IPS-18c (cell line): ENCODE measurements around the gene CYB5RL.
"Not testable (repeated sequence)": the region's sequence is repeated elsewhere in the genome, so short reads cannot be mapped to it uniquely, and the experiment has no call there.

Experiments used
- H3K4me3 ChIP-seq: 2 replicates; pipeline ENCODE4 v1.7.0; 2013; ENCODE audit warnings: low read depth, mild to moderate bottlenecking, low read length, moderate library complexity; ENCODE audit not compliant: insufficient read depth
- H3K9me3 ChIP-seq: one replicate; pipeline ENCODE4 v1.6.1; 2013; ENCODE audit warnings: mild to moderate bottlenecking, low read length, moderate library complexity; ENCODE audit not compliant: control insufficient read depth, insufficient read depth

Gene CYB5RL

DNA sequence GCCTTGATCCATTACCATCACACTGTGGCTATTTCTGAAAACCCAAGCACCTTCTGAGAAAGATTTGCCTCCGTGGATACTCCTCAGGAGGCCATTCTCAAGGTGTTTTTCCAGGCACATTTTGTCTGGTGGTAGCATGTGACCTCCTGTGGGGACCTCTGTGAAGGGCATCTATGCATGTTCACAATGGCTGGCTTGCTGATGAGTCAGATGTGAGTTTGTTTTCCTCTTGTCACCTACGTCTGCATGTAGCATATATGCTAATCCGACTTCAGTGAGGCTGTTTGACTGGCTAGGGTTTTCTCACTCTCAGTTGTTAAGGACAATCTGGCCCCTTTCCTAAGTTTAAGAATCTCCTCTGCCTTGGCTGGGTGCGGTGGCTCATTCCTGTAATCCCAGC, 8.1 kb upstream of the CYB5RL start:
- H3K9me3 ChIP-seq, H3K4me3 ChIP-seq: not testable (repeated sequence)

GRCh38 chr1:54207287-54207686, 7.5 kb upstream of the CYB5RL start:
- H3K4me3 ChIP-seq, result no peak overlapping the region
- H3K9me3 ChIP-seq, result no peaks in the 10 kb centered on the region

- Histone ChIP-seq H3K4me3 (no peak overlapping the region), H3K9me3 (no peaks in the 10 kb centered on the region)
Observed at GRCh38 chr1:54204199-54204598, 4.4 kb upstream of the CYB5RL start.

DNA sequence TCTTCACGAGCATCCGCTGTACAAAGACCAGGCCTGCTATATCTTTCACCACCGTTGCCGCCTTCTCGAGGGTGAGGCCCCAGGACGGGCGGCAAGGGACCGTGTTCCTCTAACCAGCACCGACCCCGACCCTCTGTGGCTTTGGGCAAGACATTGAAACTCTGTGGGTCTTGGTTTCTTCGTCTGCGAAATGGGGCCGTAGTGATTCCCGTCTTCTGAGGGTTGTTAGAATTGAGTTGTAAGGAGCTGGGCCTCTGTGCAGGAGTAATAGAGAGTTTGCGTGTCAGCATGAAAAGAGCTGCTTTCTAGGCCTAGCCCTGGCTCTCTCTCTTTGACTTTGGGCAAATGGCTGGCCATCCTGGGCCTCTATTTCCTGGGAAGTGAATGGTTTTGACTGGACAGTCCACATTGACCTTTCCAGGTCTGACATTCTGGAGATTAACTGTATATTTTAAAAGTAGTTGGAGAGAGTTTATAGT, 728 bp upstream of the CYB5RL start:
- Histone ChIP-seq H3K9me3 (no peaks in the 10 kb centered on the region), H3K4me3 (peak overlapping the region; percentile 99)

- Histone ChIP-seq H3K4me3 (peak overlapping the region; percentile 99), H3K9me3 (no peaks in the 10 kb centered on the region)
Observed at GRCh38 chr1:54199151-54199764, 572 bp downstream of the CYB5RL start.

DNA sequence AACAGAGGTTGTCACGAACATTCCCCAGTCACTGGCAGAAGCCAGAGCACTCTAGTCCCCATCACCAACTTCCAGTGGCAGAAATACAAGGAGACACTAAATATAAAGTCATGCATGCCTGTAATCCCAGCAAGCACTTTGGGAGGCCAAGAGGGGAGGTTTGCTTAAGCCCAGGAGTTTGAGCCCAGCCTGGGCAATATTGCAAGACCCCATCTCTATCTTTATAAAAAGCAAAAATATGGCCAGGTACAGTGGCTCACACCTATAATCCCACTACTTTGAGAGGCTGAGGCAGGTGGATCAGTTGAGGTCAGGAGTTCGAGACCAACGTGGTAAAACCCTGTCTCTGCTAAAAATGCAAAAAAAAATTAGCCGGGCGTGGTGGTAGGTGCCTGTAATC, 6.4 kb downstream of the CYB5RL start:
- no peaks in the 10 kb centered on the region for H3K9me3 ChIP-seq
- no peak overlapping the region for H3K4me3 ChIP-seq

- no peak overlapping the region for H3K4me3 ChIP-seq
- H3K9me3 ChIP-seq, result no peaks in the 10 kb centered on the region
Observed at GRCh38 chr1:54191525-54191924, 8.3 kb downstream of the CYB5RL start.

DNA sequence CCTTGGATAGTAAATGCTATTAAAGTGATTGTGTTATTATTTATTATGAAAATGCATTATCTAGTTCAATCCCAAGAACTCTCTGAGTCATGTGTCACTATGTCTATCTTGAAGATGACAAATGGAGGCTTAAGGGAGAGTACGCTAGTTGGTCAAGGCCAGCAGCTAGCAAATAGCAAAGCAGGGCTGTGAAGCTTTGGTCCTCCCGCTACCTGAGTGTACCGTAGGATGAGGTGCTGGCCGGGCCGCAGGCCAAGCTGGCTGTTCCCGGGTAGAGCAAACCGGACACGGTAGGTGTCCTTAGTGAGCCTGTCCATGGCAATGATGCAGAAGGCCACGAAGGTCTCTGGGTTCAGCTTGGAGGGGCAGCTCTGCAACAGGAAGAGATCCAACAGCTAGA, 9.3 kb downstream of the CYB5RL start:
- no peak overlapping the region for H3K4me3 ChIP-seq
- no peaks in the 10 kb centered on the region for H3K9me3 ChIP-seq

DNA sequence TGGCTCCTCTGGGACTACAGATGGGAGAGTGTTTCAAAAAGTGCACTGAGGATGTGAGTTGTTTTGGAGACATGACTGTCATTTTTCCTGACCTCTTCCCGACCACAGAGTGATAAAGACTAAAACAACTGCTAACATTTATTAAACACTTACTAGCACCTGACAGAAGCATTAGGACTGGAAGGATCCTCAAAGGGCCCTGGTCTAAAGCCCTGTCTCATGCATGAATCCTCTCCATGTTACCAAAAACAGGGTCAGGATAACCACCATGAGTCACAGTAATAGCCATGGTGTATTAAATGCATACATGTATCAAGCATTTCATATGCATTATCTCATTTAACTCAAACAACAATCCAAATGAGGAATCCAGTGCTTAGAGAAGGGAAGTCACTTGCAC, 11.5 kb downstream of the CYB5RL start:
- H3K4me3 ChIP-seq, result no peak overlapping the region
- no peaks in the 10 kb centered on the region for H3K9me3 ChIP-seq

GRCh38 chr1:54186056-54186455, 13.8 kb downstream of the CYB5RL start:
- no peaks in the 10 kb centered on the region for H3K9me3 ChIP-seq
- no peak overlapping the region for H3K4me3 ChIP-seq

DNA sequence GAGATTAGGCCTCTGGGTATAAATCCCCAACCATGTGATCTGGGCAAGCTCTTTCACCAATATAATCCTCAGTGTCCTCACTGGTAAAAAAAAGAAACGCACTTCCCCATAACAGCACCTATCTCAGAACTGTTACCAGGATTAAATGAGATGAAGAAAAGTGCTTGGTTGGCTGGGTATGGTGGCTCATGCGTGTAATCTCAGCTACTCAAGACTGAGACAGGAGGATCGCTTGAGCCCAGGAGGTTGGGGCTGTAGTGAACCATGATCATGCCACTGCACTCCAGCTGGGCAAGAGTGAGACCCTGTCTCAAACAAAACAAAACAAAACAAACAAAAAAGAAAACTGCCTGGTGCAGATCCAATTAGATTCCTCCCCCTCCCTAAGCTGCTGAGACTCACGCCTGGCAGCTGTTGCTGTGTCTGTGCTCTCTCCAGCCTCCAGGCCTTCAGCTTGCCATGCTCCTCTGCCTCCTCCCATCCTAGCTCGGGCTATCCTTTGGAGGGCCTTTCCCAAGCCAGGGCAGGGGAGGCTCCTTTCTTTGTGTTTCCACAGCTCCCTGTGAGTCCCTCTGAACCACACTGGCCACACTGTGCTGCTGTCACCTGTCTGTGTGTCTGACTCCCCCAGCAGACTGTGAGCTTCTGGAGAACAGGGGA, 19.0 kb downstream of the CYB5RL start:
- no peak overlapping the region for H3K4me3 ChIP-seq
- H3K9me3 ChIP-seq, result no peaks in the 10 kb centered on the region

DNA sequence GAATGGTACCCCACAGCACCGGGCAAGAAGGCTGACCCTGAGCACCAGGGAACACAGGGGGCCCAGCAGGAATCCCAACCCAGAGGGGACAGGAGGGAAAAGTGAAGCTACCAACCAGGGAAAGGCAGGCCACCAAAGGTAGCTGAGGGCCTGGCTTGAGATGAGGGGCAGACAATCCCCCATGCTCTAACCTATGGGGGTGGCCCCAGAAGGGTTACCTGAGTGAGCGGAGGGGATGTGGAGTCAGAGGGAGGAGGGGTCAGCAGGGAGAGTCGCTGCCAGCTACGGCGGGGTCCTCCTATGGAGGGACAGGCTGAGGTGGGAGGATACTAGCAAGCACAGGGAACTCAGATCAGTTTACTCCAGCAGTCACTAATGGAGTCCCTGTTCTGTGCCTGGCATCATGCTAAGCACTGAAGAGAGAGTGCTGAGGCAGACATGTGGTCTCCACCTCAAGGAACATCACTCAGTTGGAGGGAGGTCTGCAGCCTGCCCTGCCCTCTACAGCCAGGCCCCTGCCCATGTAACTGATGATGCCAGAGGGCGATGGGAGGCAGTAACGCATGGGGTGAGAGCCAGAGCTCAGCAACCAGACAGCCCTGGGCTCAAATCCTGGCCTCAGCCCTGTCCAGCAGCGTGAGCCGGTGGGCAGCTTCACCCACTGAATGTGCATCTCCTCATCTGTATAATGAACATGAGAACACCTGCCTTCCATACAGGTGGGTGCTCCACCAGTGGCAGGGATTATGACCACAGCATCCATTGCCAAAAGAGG, 21.3 kb downstream of the CYB5RL start:
- H3K4me3 ChIP-seq, result no peak overlapping the region
- H3K9me3 ChIP-seq, result no peaks in the 10 kb centered on the region

- H3K9me3 ChIP-seq, result no peaks in the 10 kb centered on the region
Observed at GRCh38 chr1:54177726-54178125, 22.1 kb downstream of the CYB5RL start.

GRCh38 chr1:54176621-54177327, 23.1 kb downstream of the CYB5RL start:
- H3K9me3 ChIP-seq, result no peaks in the 10 kb centered on the region

More at GRCh38 chr1:54177726-54178125, 22.1 kb downstream of the CYB5RL start:
- no peak overlapping the region for H3K4me3 ChIP-seq

DNA sequence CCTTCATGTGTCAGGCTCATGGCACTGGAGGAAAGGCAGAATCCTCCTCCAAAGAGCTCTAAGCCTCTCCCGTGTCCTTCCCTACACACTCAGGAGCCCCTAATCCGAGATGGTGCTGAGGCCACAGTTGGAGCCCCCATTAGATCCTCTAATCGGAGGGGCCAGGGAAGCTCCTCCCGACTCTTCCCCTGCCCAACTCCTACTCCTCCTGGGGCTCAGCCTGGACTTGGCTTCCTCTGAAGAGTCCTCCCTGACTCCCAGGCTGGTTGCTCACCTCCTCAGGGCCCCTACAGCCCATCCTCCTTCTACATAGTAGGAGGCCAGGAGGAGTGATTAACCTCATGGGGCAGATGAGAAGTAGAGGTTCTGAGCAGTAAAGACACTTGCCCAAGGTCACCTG, 25.7 kb downstream of the CYB5RL start:
- no peak overlapping the region for H3K4me3 ChIP-seq
- no peaks in the 10 kb centered on the region for H3K9me3 ChIP-seq

More at GRCh38 chr1:54176621-54177327, 23.1 kb downstream of the CYB5RL start:
- H3K4me3 ChIP-seq, result no peak overlapping the region

- Histone ChIP-seq H3K4me3 (no peak overlapping the region), H3K9me3 (no peaks in the 10 kb centered on the region)
Observed at GRCh38 chr1:54173681-54174080, 26.1 kb downstream of the CYB5RL start.
